ENCODE measurements around the gene PP2D1. TPM values are rescaled to one million over a fixed set of nuclear protein-coding genes. Genes with fewer than 3 reads are reported as not detected.
"Not testable (repeated sequence)": the region's sequence is repeated elsewhere in the genome, so short reads cannot be mapped to it uniquely, and the experiment has no call there.

PP2D1 gene, protein sequence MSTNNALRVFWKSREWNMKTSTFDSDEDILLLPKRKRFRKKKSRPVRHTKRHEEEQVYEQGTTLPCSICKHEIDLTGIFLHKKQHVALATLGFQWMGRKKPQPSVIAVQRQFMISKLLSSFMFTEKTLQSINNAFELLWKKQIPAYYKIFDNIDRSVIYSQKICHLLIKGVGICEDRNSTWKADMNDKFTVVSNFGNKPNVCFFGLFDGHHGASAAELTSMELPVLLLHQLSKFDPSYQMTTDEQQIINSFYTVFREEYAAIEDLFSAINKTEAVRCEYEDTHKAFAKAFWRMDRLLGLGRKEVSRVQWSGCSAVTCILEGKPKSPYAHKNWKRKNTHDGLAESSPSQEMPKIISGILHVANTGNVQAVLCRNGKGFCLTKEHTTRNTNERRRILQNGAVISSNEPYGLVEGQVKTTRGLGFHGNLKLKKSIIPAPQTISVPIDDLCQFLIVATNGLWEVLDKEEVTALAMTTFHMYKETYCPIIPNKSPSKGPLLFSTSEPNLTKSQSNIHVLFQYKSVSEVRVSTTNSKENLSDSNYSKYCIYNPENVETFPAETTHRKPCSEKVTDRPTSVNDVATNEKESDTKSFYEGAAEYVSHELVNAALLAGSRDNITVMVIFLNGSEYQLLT
- polyA plus RNA-seq (ENCODE audit: insufficient read length in 3 of 3) = under 1 TPM; 0.26 to 0.49 (median 0.40) TPM

DNA sequence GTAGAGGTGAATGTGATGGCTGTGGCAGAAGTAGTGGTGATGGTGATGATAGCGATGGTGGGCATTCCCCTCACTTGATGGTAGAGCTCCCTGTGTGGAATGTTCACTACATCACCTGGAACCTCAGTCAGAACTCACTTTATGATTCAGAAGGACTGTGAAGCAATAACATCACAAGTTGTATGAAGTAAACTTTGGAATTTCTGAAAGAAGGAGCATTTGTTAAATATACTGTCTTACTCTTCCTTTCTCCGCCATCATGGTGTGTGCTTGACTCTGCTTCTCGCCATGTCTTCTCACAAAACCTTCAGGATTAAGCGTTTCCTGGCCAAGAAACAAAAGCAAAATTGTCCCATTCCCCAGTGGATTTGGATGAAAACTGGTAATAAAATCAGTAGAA is at the start of gene PP2D1:
PP2D1 (minus strand) TSS at position 101 of the 400 bp plus-strand sequence. CDS start 192 bp downstream, outside the sequence.
- DNase-seq (ENCODE audit: low read depth in 3 of 3, low spot score in 2 of 3) = no peak

DNA sequence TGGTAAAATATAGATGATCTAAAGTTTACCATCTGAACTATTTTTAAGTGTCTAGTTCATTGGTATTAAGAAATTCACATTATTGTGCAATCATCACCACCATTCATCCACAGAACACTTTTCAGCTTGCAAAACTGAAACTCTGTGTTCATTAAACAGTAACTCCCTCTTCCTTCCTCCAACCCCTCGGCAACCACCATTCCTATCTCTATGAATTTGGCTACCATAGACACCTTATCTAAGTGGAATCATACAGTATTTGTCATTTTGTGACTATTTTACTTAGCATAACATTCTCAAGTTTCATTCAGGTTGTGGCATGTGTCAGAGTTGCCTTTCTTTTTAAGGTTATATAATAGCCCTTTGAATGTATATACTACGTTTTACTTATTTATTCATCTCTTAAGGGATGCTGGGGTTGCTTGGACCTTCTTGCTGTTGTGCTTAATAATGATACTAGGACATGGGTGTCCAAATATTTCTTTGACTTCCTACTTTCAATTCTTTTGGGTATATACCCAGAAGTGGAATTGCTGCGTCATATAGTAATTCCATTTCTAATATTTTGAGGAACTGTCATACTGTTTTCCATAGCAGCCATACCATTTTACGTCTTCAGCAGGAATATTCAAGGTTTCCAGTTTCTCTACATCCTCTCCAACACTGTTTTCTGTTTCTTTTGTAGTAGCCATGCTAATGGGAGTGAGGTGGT is 49.1 kb upstream of the PP2D1 start:
- DNase-seq (ENCODE audit: low read depth in 3 of 3, low spot score in 2 of 3) = no peak

DNA sequence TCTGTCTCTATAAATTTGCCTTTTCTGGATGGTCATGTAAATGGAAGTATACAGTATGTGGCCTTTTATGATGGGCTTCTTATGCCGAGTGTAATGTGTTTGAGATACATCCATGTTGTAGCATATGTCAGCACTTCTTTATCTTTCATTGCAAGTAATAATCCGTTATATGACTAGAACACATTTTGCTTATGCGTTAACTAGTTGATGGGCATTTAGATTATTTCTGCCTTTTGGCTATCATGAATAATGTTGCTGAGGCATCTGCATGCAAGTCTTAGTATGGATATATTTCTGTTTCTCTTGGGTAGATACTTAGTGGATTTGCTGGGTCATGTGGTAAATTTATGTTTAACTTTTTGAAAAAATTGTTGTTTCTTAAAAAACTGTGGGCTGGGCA is 47.9 kb upstream of the PP2D1 start:
- DNase-seq (ENCODE audit: low read depth in 3 of 3, low spot score in 2 of 3) = no peak

DNA sequence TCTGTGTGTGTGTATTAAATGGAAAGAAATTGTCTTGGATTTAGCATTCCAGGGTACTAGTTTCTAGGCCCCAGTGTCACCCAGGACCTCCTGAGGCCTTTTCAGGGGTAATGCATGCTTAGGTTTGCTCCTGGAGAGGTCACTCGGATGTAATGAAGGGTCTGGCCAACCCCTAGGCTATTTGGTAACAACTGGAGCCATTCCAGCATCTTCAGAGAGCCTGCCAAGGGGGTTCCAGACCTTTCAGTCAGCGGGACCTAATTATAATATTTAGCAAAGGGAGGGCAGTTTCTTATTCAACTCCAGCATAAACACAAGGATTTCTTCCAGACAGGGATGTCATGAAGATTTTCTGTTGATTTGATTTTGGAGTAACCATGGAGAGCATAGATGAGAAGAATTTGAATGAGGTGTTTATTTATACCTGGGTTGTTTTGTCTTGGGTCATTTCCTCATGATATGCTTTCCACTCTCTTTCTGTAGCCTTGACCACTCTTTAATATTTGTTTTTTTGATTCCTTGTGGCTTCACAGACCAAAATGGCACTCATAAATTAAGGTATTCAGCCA is 45.6 kb upstream of the PP2D1 start:
- DNase-seq (ENCODE audit: low read depth in 3 of 3, low spot score in 2 of 3) = no peak

DNA sequence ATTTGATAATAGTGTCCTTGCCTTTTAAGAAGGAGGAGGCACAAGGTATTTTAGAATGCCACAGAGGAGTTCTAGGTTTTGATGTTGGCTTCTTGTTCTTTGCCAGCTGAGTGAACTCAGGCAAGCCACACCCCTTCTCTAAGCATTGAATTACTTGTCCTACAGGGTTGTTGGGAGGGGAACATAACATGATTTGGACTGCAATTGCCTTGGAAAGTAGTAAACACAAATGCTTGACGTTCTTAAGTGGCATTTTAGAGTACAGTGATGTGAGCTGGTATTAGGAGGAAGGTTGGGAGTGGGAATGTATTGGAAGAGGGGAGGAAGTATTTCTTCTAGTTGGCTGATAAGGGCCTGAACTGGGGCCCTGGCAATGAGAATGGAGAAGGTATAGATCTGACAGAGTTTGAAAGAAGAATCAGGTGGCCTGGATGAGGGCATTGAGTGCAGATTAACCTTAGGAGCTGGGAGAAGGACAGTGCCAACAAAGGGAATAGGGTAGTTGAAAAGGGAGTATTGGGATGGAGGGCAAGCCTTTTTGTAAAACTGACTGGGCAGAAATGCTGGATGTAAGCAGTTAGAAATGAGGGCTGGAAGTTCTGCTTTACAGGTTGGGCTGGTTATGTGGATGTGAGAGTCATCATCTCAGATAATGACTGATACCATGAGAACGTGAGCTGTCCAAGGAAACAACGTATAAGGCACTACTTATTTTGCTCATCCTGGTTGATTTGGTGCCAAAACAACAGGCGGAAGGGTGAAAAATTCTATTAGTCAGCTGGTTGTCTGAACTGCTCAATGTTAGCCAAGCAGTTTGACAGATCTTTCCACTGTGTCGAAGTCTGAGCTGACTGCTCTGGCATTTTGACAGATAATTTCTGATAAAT is 44.9 kb upstream of the PP2D1 start:
- DNase-seq (ENCODE audit: low read depth in 3 of 3, low spot score in 2 of 3) = no peak

DNA sequence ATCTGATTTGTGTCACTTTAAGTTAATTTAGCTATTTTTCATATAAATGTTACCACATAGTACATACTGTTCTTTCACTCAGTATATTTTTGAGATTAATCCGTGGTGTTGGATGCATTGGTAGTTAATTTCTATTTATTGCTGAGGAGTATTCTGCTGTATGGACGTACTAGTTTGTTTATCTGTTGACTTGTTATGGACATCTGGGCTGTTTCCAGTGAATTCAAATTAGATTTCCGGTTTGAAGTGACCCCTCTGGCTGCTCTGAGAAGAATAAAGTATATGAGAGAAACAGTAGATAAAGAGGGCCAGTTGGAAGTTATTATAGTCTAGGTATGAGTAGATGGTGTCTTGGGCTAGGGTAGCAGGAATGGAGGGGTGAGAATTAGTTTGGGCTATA is 43.8 kb upstream of the PP2D1 start:
- no peak for DNase-seq (ENCODE audit: low read depth in 3 of 3, low spot score in 2 of 3)

DNA sequence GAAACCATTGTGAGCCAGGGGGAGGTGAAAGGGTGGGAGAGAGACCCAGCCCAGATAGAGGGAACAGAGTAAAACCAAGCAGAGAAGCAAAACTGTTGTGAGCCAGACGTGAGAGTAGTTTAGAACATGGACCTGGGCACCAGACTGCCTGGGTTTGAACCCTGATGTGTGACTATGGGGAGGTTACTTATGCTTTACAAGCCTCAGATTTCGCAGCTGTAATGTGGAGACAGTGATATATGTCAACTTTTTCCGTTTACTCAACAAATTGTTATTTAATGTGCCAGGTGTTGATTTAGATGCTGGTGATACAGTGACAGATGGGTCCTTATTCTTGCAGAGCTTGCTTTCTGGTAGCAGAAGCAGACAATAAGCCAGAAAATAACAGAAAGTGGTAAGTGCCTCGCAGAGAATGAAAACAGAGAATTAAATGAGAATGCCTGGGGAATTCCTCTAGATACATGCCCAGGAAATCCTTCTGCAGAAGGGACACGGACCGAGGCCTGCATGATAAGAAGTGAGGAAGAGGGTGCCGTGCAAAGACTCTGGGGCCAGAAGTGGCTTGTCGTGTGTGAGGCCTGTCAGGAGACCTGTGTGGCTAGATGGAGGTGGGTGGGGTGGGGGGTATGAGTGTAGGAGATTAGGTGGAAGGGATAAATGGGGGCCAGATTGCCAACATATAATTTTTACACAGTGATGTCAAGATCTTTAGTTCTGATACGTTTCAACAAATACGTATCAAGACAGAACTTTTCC is 43.1 kb upstream of the PP2D1 start:
- DNase-seq (ENCODE audit: low read depth in 3 of 3, low spot score in 2 of 3) = no peak

DNA sequence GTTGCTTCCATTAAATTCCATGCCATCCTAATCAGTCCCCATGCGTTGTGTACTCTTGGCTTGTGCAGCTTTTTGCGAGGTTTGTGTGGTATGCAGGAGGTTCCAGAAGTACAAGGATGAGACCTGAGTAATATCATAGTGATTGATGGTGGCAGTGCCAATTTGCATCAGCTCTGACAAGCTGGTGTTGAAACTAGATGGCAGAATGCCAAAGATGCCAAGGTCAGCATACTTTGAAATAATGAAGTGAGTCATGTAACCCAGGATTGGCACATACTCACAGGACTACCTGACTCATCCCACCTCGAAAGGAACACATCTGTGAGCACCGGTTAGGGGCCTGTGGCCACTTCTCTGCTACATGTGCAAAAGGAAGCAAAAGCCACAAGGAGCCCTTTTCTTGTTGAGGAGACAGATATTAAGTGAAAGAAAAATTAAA is 42.5 kb upstream of the PP2D1 start:
- no peak for DNase-seq (ENCODE audit: low read depth in 3 of 3, low spot score in 2 of 3)

DNA sequence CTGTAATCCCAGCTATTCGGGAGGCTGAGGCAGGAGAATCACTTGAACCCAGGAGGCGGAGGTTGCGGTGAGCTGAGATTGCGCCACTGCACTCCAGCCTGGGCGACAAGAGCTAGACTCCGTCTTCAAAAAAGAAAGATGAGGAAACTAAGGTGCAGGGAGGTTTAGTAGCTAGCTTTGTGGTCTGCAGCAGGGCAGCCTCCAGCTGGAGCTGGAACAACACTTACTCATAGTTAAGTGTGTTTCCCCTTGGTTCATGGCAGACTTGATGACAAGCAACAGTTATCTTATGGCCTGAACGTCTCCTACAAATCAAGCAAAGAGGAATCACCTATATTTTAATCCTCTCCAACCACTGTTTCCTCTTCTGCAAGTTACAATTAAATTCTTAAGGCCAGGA is 40.8 kb upstream of the PP2D1 start:
- no peak for DNase-seq (ENCODE audit: low read depth in 3 of 3, low spot score in 2 of 3)

DNA sequence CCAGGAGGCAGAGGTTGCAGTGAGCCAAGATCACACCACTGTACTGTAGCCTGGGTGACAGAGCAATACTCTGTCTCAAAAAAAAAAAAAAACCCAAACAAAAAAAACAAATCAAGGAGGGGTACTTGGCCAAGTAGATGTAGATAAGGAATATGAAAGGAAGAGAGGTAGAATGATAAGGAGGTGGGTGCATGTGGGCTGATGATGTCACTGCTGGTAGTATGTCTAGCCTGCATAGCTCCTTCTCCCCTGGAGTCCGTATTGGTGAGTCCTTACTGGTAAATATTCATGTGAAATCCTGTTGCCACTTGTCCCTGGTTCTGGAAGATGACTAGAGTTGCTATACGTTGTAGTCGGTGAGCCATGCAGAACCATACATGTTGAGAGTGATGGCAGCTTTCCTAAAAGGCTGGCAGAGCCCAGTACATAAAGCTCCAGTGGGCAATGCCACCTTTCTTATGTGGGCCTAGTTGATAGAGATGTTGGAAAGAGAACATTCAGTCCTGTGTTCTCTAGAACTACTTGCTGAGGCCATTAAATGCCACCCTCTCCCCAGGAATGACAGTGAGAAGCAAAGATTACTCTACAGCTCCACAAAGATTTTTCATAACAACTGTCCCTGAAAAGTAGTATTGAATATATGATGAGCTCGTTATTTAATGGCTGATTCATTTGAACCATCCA is 39.2 kb upstream of the PP2D1 start:
- no peak for DNase-seq (ENCODE audit: low read depth in 3 of 3, low spot score in 2 of 3)

DNA sequence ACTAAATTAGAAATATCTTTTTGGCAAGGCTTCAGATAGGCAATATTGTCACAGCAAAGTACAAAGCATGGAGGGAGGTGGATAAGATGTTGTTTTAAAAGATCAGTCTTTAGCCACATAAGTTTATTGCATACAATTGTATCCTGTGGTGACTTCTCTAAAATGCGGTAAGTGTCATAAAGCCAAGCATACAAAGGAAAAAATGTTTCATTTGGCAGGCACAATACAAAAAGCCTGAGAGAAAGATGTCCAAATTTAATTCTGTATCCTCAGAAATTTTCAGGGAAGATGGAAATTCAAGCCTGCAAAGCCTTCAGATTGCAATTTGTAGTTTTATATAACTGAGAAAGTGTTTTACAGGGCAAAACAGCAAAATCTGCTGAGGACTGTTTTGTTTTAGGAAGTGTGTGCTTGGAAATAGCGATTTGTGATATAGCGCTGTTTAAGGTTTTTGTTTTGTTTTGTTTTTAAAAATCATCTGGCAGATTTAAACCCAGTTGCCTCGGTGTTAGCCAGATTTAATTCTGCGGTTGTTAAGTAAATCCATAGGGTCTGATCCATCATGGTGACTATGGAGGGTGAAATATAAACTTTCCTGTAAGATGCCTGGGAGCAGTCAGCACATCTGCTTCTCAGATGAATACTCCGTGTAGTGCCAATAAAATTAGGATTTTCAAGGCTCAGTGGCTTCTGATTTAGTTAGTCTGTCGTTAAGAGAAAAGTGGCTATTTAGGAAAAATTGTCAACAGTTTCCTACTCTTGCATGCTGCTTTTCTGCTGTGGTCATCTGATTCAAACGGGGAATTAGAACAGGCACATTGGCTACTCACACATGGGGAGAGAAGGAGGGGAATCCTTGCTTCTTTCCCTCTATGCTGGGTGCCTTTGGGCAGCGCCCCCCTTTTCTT is 36.2 kb upstream of the PP2D1 start:
- no peak for DNase-seq (ENCODE audit: low read depth in 3 of 3, low spot score in 2 of 3)

DNA sequence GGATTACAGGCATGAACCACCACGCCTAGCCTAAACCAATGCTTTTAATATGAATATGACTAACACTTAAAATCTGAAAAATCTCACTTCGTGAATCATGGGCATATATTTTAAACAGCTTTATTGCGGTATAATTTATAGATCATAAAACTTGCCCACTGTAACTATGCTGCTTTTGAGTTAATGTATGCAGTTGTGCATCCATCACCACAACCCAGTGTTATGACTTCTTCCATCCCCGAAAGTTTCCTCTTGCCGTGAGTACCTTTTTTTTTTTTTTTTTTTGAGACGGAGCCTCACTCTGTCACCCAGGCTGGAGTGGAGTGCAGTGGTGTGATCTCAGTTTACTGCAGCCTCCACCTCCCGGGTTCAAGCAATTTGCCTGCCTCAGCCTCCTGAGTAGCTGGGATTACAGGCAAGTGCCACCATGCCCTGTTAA is 35.3 kb upstream of the PP2D1 start:
- DNase-seq (ENCODE audit: low read depth in 3 of 3, low spot score in 2 of 3) = no peak

DNA sequence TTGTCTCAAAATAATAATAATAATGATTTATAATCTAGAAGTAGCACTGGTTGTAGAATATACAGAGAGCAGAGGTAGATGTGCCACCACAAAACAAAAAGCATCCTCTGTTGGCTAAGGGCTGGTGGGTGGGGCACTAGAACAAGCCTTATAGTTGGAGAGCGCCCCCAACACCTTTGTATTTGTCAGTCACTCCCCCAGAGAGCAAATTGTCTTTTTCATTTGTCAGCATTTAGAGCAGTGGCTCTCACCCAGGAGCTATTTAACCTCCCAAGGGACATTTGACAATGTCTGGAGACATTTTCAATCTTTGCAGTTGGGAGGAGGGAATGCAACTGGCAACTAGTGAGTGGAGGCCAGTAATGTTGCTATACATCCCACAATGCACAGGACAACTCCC is 34.5 kb upstream of the PP2D1 start:
- DNase-seq (ENCODE audit: low read depth in 3 of 3, low spot score in 2 of 3) = no peak

DNA sequence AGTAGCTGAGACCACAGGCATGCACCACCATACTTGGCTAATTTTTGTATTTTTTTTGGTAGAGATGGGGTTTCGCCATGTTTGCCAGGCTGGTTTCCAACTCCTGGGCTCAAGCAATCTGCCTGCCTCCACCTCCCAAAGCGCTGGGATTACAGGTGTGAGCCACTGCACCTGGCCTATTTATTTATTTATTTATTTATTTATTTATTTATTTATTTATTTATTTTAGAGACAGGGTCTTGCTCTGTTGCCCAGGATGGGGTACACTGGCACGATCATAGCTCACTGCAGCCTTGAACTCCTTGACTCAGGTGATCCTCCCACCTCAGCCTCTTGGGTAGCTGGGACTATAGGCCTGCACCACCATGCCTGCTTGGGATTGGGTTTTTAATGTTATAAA is 33.1 kb upstream of the PP2D1 start:
- not testable (repeated sequence) for DNase-seq (ENCODE audit: low read depth in 3 of 3, low spot score in 2 of 3)

DNA sequence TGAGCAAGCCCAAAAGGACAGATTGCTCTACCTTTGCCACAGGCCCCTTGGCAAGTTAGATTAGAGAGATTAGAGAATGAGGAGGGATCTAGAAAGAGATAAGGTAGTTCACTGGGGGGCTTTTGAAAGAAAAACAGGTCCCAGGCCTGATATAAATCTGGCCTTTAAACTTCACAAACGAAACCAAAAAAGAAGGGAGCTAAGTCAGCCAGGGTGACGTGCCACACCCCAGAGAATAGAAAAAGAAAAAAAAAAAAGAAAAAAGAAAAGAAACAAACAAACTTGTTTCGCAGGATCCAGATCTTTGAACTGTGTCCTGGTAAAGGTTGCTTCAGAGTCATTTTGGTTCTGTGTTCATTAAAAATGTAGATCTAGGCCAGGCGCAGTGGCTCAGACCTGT is 31.8 kb upstream of the PP2D1 start:
- no peak for DNase-seq (ENCODE audit: low read depth in 3 of 3, low spot score in 2 of 3)

DNA sequence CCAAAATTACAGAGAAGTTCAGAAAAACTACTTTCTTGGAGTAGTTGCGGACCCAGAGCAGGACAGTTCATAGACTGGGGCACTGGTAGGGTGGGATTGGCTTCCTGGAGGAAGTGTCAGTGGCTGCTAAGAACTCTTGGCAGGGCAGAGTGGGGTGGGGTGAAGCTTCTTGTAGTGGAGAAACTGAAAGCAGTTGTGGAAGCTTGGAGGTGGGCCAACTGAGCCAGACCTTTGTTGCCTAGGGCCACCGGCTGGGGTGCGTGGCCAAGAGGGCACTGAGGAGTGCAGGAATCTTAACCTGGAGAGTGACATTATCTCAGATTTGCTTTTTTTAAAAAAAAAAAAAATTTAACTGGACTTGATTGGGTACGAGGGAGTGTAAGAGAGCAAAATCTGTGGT is 31.3 kb upstream of the PP2D1 start:
- DNase-seq (ENCODE audit: low read depth in 3 of 3, low spot score in 2 of 3) = no peak

DNA sequence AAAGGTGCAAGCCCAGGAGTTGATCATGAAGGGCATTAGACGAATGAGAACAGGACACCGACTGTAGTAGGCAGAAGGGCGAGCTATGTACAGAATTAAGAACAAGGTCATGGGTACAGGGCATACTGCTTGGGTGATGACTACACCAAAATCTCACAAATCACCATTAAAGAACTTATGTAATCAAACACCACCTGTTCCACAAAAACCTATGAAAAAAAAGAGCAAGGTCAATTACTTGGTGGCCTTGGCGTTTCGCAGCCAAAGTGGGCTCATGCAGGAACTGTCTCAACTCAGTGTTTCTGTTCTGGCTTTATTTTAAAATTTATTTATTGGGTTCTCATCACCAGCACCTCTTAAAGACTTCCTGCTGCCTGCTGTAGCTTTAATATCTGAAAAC is 30.3 kb upstream of the PP2D1 start:
- no peak for DNase-seq (ENCODE audit: low read depth in 3 of 3, low spot score in 2 of 3)
